Keratinocyte (primary cell): ENCODE measurements around the gene DOK4. TPM values are rescaled to one million over a fixed set of nuclear protein-coding genes. Genes with fewer than 3 reads are reported as not detected.

ENCODE experiments used
- DNase-seq: peaks from one replicate; pipeline ENCODE4 v3.0.0-alpha.2; 2011; ENCODE audit warnings: low read depth, missing footprints, low spot score
- FAIRE-seq: peaks from 2 replicates; lab custom pipeline; 2011; peaks lifted over from hg19 to GRCh38; lab: Jason Lieb, UNC
- H2AFZ ChIP-seq: 2 replicates; pipeline ENCODE4 v1.6.0; 2012; ENCODE audit warnings: low read length, control low read depth, inconsistent platforms; ENCODE audit not compliant: control insufficient read depth
- H3K27ac ChIP-seq: 2 replicates; pipeline ENCODE4 v1.5.1; 2011; ENCODE audit warnings: low read length; ENCODE audit not compliant: control insufficient read depth, insufficient read depth
- H3K27me3 ChIP-seq: 3 replicates; pipeline ENCODE4 v1.6.0; 2011; ENCODE audit warnings: low read length; ENCODE audit not compliant: control insufficient read depth, insufficient read depth; ENCODE audit errors: extremely low read depth
- H3K36me3 ChIP-seq, 2 experiments: 2 replicates in 1 of 2; 3 replicates in 1 of 2; pipeline ENCODE4 v1.5.1; 2011; ENCODE audit warnings: low read length in 2 of 2, mild to moderate bottlenecking in 1 of 2; ENCODE audit not compliant: control insufficient read depth in 2 of 2, insufficient read depth in 2 of 2; ENCODE audit errors: extremely low read depth in 1 of 2
- H3K4me1 ChIP-seq: 3 replicates; pipeline ENCODE4 v1.5.1; 2011; ENCODE audit warnings: low read length; ENCODE audit not compliant: control insufficient read depth, insufficient read depth; ENCODE audit errors: extremely low read depth
- H3K4me2 ChIP-seq: 3 replicates; pipeline ENCODE4 v1.6.0; 2011; ENCODE audit warnings: low read depth, low read length; ENCODE audit not compliant: control insufficient read depth, insufficient read depth; ENCODE audit errors: extremely low read depth
- H3K4me3 ChIP-seq, 3 experiments: fragments of 200-600 bp in 1 of 3; sonication (generic) in 1 of 3; 2 replicates in 2 of 3; 3 replicates in 1 of 3; pipeline ENCODE4 v1.5.1; 2011 to 2016; ENCODE audit warnings: low read length in 3 of 3, mild to moderate bottlenecking in 3 of 3, control low read depth in 2 of 3, inconsistent platforms in 1 of 3, low read depth in 1 of 3, mixed read lengths in 1 of 3, mixed run types in 1 of 3, moderate library complexity in 1 of 3; ENCODE audit not compliant: control insufficient read depth in 2 of 3, insufficient read depth in 2 of 3; ENCODE audit errors: extremely low read depth in 1 of 3
- H3K79me2 ChIP-seq: 2 replicates; pipeline ENCODE4 v1.6.0; 2012; ENCODE audit warnings: low read length; ENCODE audit not compliant: control insufficient read depth, insufficient read depth
- H3K9ac ChIP-seq: 3 replicates; pipeline ENCODE4 v1.6.0; 2011; ENCODE audit warnings: low read length; ENCODE audit not compliant: control insufficient read depth, insufficient read depth; ENCODE audit errors: extremely low read depth
- H3K9me1 ChIP-seq: 3 replicates; pipeline ENCODE4 v1.6.0; 2011; ENCODE audit warnings: low read length; ENCODE audit not compliant: control insufficient read depth, insufficient read depth; ENCODE audit errors: extremely low read depth
- H3K9me3 ChIP-seq: 2 replicates; pipeline ENCODE4 v1.5.1; 2012; ENCODE audit warnings: low read depth, low read length; ENCODE audit not compliant: control insufficient read depth
- H4K20me1 ChIP-seq: 3 replicates; pipeline ENCODE4 v1.6.0; 2011; ENCODE audit warnings: low read length; ENCODE audit not compliant: control insufficient read depth, insufficient read depth; ENCODE audit errors: extremely low read depth
- CTCF ChIP-seq, 3 experiments: IDR thresholded peaks in 1 of 3; conservative IDR thresholded peaks in 1 of 3; optimal IDR thresholded peaks in 1 of 3; 2 replicates in 2 of 3; 3 replicates in 1 of 3; pipeline versions ENCODE3 to v1.5.1; 2011; ENCODE audit warnings: low read length in 3 of 3, mild to moderate bottlenecking in 3 of 3, moderate library complexity in 2 of 3, control low read depth in 1 of 3, inconsistent platforms in 1 of 3; ENCODE audit not compliant: insufficient read depth in 2 of 3; ENCODE audit errors: extremely low read depth in 1 of 3
- EZH2 ChIP-seq: IDR thresholded peaks from one replicate; pipeline ENCODE4 v1.6.1; 2012; ENCODE audit warnings: inconsistent platforms, mild to moderate bottlenecking, low read length, moderate library complexity
- dilution Hi-C: fragments of 300-500 bp; cut with MboI; formaldehyde crosslinking; loops from one replicate; pipeline ENCODE4 v1.7.0; 2020; ENCODE audit warnings: low sequenced_read_pairs; ENCODE audit not compliant: extremely low pct_ligation_motif_present
- polyA plus RNA-seq, 5 experiments: library from polyadenylated mRNA; depleted of rRNA in 3 of 5; stranded (reverse) in 3 of 5; stranded (forward) in 1 of 5; unstranded in 1 of 5; fragments of >200 nt; gene quantifications; 1 replicate in 1 of 5; 2 replicates in 3 of 5; 3 replicates in 1 of 5; pipeline versions ENCODE4 v1.2.1 to v1.2.3, GENCODE V29; 2011 to 2012; ENCODE audit warnings: missing spikeins in 2 of 5, low read depth in 1 of 5, low replicate concordance in 1 of 5

DOK4 gene
- polyA plus RNA-seq, 1 donor (not counting 4 experiments of a cell fraction or from before 2014, with no cell fraction given): 17.6 TPM

GRCh38 chr16:57480754-57481230 is 5.5 kb downstream of the DOK4 start:
- no peaks in the 10 kb centered on the region for H3K9me1 ChIP-seq
- H3K79me2 ChIP-seq: no peaks in the 10 kb centered on the region
- no peaks in the 10 kb centered on the region for H4K20me1 ChIP-seq
- H3K27me3 ChIP-seq: no peaks in the 10 kb centered on the region
- H3K4me3 ChIP-seq: no peak overlapping the region
- peaks cover 3 to 17% of the 10 kb centered on the region in 2 experiments for H3K36me3 ChIP-seq
- dilution Hi-C loops: no loop called here
- H3K9me3 ChIP-seq: no peaks in the 10 kb centered on the region
- no peak overlapping the region for H2AFZ ChIP-seq
- H3K9ac ChIP-seq: no peak overlapping the region
- no peak overlapping the region for H3K27ac ChIP-seq
- peaks cover 17% of the 10 kb centered on the region for H3K4me1 ChIP-seq
- TF ChIP-seq EZH2: no peak
- no peak for TF ChIP-seq CTCF (optimal IDR thresholded peaks at IDR 0.05 in 1 of 3, IDR thresholded peaks at IDR 0.05 in 1 of 3, conservative IDR thresholded peaks at IDR 0.05 in 1 of 3; ENCODE audit: extremely low read depth in 1 of 3, insufficient read depth in 2 of 3, low read length in 3 of 3)
- FAIRE-seq (no peak), DNase-seq (no peak)
- no peak overlapping the region for H3K4me2 ChIP-seq

- Histone ChIP-seq H3K27me3 (no peaks in the 10 kb centered on the region), H3K9me1 (no peaks in the 10 kb centered on the region), H3K79me2 (no peaks in the 10 kb centered on the region), H3K4me3 (no peak overlapping the region), H2AFZ (no peak overlapping the region), H3K36me3 (peaks cover 3 to 17% of the 10 kb centered on the region in 2 experiments), H4K20me1 (no peaks in the 10 kb centered on the region), H3K4me1 (peaks cover 11% of the 10 kb centered on the region), H3K9ac (no peak overlapping the region), H3K27ac (no peak overlapping the region), H3K4me2 (no peak overlapping the region), H3K9me3 (no peaks in the 10 kb centered on the region)
- no peak for DNase-seq
- TF ChIP-seq EZH2: no peak
- no peak for TF ChIP-seq CTCF (optimal IDR thresholded peaks at IDR 0.05 in 1 of 3, IDR thresholded peaks at IDR 0.05 in 1 of 3, conservative IDR thresholded peaks at IDR 0.05 in 1 of 3; ENCODE audit: extremely low read depth in 1 of 3, insufficient read depth in 2 of 3, low read length in 3 of 3)
- dilution Hi-C loops: no loop called here
- FAIRE-seq: no peak
Observed at GRCh38 chr16:57479976-57480753, 6.1 kb downstream of the DOK4 start.
